Urinary bladder (tissue), 4 donors: ENCODE results near the gene UBN1. TPM values are rescaled to one million over a fixed set of nuclear protein-coding genes. Genes with fewer than 3 reads are reported as not detected.

Experiments used
- DNase-seq: peaks from one replicate; pipeline ENCODE4 v3.0.0-alpha.2; 2015; ENCODE audit errors: extremely low spot score
- H3K27ac ChIP-seq: one replicate; pipeline ENCODE4 v1.5.1; 2013; ENCODE audit warnings: low read depth, mild to moderate bottlenecking, moderate library complexity
- H3K36me3 ChIP-seq: one replicate; pipeline ENCODE4 v1.6.1; 2013; ENCODE audit warnings: mild to moderate bottlenecking, moderate library complexity; ENCODE audit not compliant: insufficient read depth
- H3K4me1 ChIP-seq: one replicate; pipeline ENCODE4 v1.6.1; 2013; ENCODE audit warnings: mild to moderate bottlenecking, moderate library complexity; ENCODE audit not compliant: insufficient read depth
- H3K4me3 ChIP-seq: one replicate; pipeline ENCODE4 v1.5.1; 2013; ENCODE audit warnings: low read depth, low read length
- WGBS: extraction: QIAGEN DNeasy Blood & Tissue Kit; methylation state at CpG from one replicate; pipeline ENCODE4 v1.1.7; 2013; 5-methylcytosine and 5-hydroxymethylcytosine counted together
- polyA plus RNA-seq: library from polyadenylated mRNA; stranded (reverse); fragments of 200-250 nt; gene quantifications from one replicate; pipeline ENCODE4 v1.2.3, GENCODE V29; 2013
- total RNA-seq: library from RNA; depleted of rRNA; stranded (reverse); fragments of >200 nt; gene quantifications from one replicate; pipeline ENCODE4 v1.2.3, GENCODE V29; 2014
- donor health status: healthy with polysubstance abuse.
- donor health status: healthy.

Gene UBN1
- total and polyA plus RNA-seq, 2 donors = 14.1 to 17.5 TPM

GRCh38 chr16:4859900-4860255 lies 12.6 kb downstream of the UBN1 start:
- Histone ChIP-seq H3K4me1 (no peaks in the 10 kb centered on the region), H3K36me3 (peaks cover 8% of the 10 kb centered on the region), H3K27ac (no peak overlapping the region), H3K4me3 (no peak overlapping the region)
- DNase-seq = no peak
- 82% methylated on average over 10 of the region's 10 CpGs for WGBS

GRCh38 chr16:4860727-4861342 lies 13.6 kb downstream of the UBN1 start:
- Histone ChIP-seq H3K27ac (no peak overlapping the region), H3K4me3 (no peak overlapping the region), H3K4me1 (no peaks in the 10 kb centered on the region), H3K36me3 (peaks cover 8% of the 10 kb centered on the region)
- DNase-seq = no peak
- 88% methylated on average over 14 of the region's 14 CpGs for WGBS

GRCh38 chr16:4862639-4863038 lies 15.4 kb downstream of the UBN1 start:
- H3K4me3 ChIP-seq = no peak overlapping the region
- no peaks in the 10 kb centered on the region for H3K4me1 ChIP-seq
- 85% methylated on average over 5 of the region's 5 CpGs for WGBS
- DNase-seq = no peak
- H3K36me3 ChIP-seq = peaks cover 8% of the 10 kb centered on the region
- H3K27ac ChIP-seq = no peak overlapping the region

GRCh38 chr16:4864728-4865127 lies 17.4 kb downstream of the UBN1 start:
- peaks cover 4% of the 10 kb centered on the region for H3K36me3 ChIP-seq

GRCh38 chr16:4865231-4865860 lies 18.1 kb downstream of the UBN1 start:
- Histone ChIP-seq H3K4me1 (no peaks in the 10 kb centered on the region), H3K36me3 (peaks cover 2% of the 10 kb centered on the region), H3K27ac (no peak overlapping the region), H3K4me3 (no peak overlapping the region)
- WGBS = 96% methylated on average over 13 of the region's 13 CpGs
- no peak for DNase-seq

More at GRCh38 chr16:4864728-4865127, 17.4 kb downstream of the UBN1 start:
- Histone ChIP-seq H3K4me1 (no peaks in the 10 kb centered on the region), H3K4me3 (no peak overlapping the region), H3K27ac (no peak overlapping the region)
- DNase-seq = no peak
- WGBS = 84% methylated on average over 3 of the region's 3 CpGs

GRCh38 chr16:4866586-4866985 lies 19.3 kb downstream of the UBN1 start:
- DNase-seq = no peak
- Histone ChIP-seq H3K4me3 (no peak overlapping the region), H3K27ac (no peak overlapping the region), H3K36me3 (peaks cover 3% of the 10 kb centered on the region), H3K4me1 (no peaks in the 10 kb centered on the region)
- WGBS = 98% methylated on average over 12 of the region's 12 CpGs

- H3K4me1 ChIP-seq = no peaks in the 10 kb centered on the region
- H3K36me3 ChIP-seq = peaks cover 3% of the 10 kb centered on the region
- 94% methylated on average over 5 of the region's 5 CpGs for WGBS
- no peak overlapping the region for H3K27ac ChIP-seq
- no peak overlapping the region for H3K4me3 ChIP-seq
- no peak for DNase-seq
Observed at GRCh38 chr16:4868026-4868425, 20.7 kb downstream of the UBN1 start.

- DNase-seq = no peak
- Histone ChIP-seq H3K36me3 (peaks cover 3% of the 10 kb centered on the region), H3K4me3 (no peak overlapping the region), H3K27ac (no peak overlapping the region), H3K4me1 (no peaks in the 10 kb centered on the region)
- 95% methylated on average over 7 of the region's 7 CpGs for WGBS
Observed at GRCh38 chr16:4868535-4868934, 21.3 kb downstream of the UBN1 start.

- Histone ChIP-seq H3K4me1 (no peaks in the 10 kb centered on the region), H3K4me3 (no peak overlapping the region), H3K27ac (no peak overlapping the region), H3K36me3 (peaks cover 8% of the 10 kb centered on the region)
- 86% methylated on average over 13 of the region's 13 CpGs for WGBS
- no peak for DNase-seq
Observed at GRCh38 chr16:4869147-4869805, 22.0 kb downstream of the UBN1 start.

- no peak overlapping the region for H3K4me3 ChIP-seq
- H3K27ac ChIP-seq = no peak overlapping the region
- 94% methylated on average over 21 of the region's 21 CpGs for WGBS
- peaks cover 11% of the 10 kb centered on the region for H3K36me3 ChIP-seq
- H3K4me1 ChIP-seq = no peaks in the 10 kb centered on the region
- DNase-seq = no peak
Observed at GRCh38 chr16:4870138-4870671, 22.9 kb downstream of the UBN1 start.

GRCh38 chr16:4871071-4871470 lies 23.8 kb downstream of the UBN1 start:
- no peak overlapping the region for H3K27ac ChIP-seq
- H3K4me1 ChIP-seq = no peaks in the 10 kb centered on the region
- H3K36me3 ChIP-seq = peaks cover 11% of the 10 kb centered on the region
- WGBS = 78% methylated on average over 4 of the region's 4 CpGs
- no peak overlapping the region for H3K4me3 ChIP-seq
- DNase-seq = no peak

GRCh38 chr16:4873091-4873490 lies 25.8 kb downstream of the UBN1 start:
- Histone ChIP-seq H3K27ac (no peak overlapping the region), H3K36me3 (peaks cover 11% of the 10 kb centered on the region), H3K4me3 (no peak overlapping the region), H3K4me1 (no peaks in the 10 kb centered on the region)
- no peak for DNase-seq
- 78% methylated on average over 3 of the region's 3 CpGs for WGBS

- peaks cover 11% of the 10 kb centered on the region for H3K36me3 ChIP-seq
- no peak overlapping the region for H3K27ac ChIP-seq
- H3K4me3 ChIP-seq = no peak overlapping the region
- WGBS = 83% methylated on average over 8 of the region's 8 CpGs
- no peak for DNase-seq
- H3K4me1 ChIP-seq = no peaks in the 10 kb centered on the region
Observed at GRCh38 chr16:4874666-4875065, 27.4 kb downstream of the UBN1 start.
